ENCODE data around the gene PIM3. TPM values are rescaled to one million over a fixed set of nuclear protein-coding genes. Genes with fewer than 3 reads are reported as not detected.

Gene PIM3
- total RNA-seq, 4 donors from 2014 or later, result 98.3 to 138 (median 119) TPM

- TF ChIP-seq CTCF (IDR thresholded peaks at IDR 0.05) (no peak), EP300 (IDR thresholded peaks at IDR 0.05) (no peak)
- Histone ChIP-seq H3K4me1 (peaks cover 0 to 8% (median 4%) of the 10 kb centered on the region in 4 donors), H3K9me3 (no peaks in the 10 kb centered on the region), H3K4me3 (no peak overlapping the region), H3K36me3 (no peaks in the 10 kb centered on the region), H3K27me3 (peaks cover 0 to 48% of the 10 kb centered on the region in 2 donors), H3K27ac (no peak overlapping the region)
- no peak for DNase-seq (ENCODE audit: low spot score in 2 of 2)
- 69 to 80% methylated on average over 3 of the region's 3 CpGs for WGBS, 2 donors
These were observed 46.5 kb downstream of the PIM3 start for GRCh38 chr22:50007057-50007511.

- H3K4me3 ChIP-seq, result no peak overlapping the region
- TF ChIP-seq CTCF (IDR thresholded peaks at IDR 0.05) (no peak), POLR2A (IDR thresholded peaks at IDR 0.05) (no peak), EP300 (IDR thresholded peaks at IDR 0.05) (no peak)
- 73 to 78% methylated on average over 19 to 24 of the region's 24 CpGs for WGBS, 2 donors
- no peaks in the 10 kb centered on the region for H3K9me3 ChIP-seq
- DNase-seq (ENCODE audit: low spot score in 2 of 2), result no peak
- no peaks in the 10 kb centered on the region for H3K36me3 ChIP-seq
- H3K27ac ChIP-seq, result no peak overlapping the region
- H3K27me3 ChIP-seq, result peaks cover 0 to 52% of the 10 kb centered on the region in 2 donors
- H3K4me1 ChIP-seq, result peaks cover 0 to 8% (median 4%) of the 10 kb centered on the region in 4 donors
These were observed 47.8 kb downstream of the PIM3 start for GRCh38 chr22:50008151-50009040.

GRCh38 chr22:50009251-50009650 lies 48.7 kb downstream of the PIM3 start:
- Histone ChIP-seq H3K36me3 (no peaks in the 10 kb centered on the region), H3K9me3 (no peaks in the 10 kb centered on the region), H3K27me3 (peaks cover 0 to 61% of the 10 kb centered on the region in 2 donors), H3K27ac (no peak overlapping the region), H3K4me1 (peaks cover 0 to 10% (median 4%) of the 10 kb centered on the region in 4 donors), H3K4me3 (no peak overlapping the region)
- DNase-seq (ENCODE audit: low spot score in 2 of 2), result no peak
- 77 to 83% methylated on average over 15 to 16 of the region's 16 CpGs for WGBS, 2 donors
- no peak for TF ChIP-seq POLR2A (IDR thresholded peaks at IDR 0.05)
- no peak for TF ChIP-seq EP300 (IDR thresholded peaks at IDR 0.05)
- no peak for TF ChIP-seq CTCF (IDR thresholded peaks at IDR 0.05)

- H3K9me3 ChIP-seq, result no peaks in the 10 kb centered on the region
- peaks cover 0 to 17% (median 8%) of the 10 kb centered on the region in 4 donors for H3K4me1 ChIP-seq
- H3K36me3 ChIP-seq, result no peaks in the 10 kb centered on the region
- 52 to 62% methylated on average over 22 to 41 of the region's 46 CpGs for WGBS, 2 donors
- peaks cover 0 to 68% of the 10 kb centered on the region in 2 donors for H3K27me3 ChIP-seq
- no peak for TF ChIP-seq EP300 (IDR thresholded peaks at IDR 0.05)
- no peak for DNase-seq (ENCODE audit: low spot score in 2 of 2)
- peak overlapping the region in 1 of 4 donors; percentile 12 for H3K4me3 ChIP-seq
- H3K27ac ChIP-seq, result no peak overlapping the region
These were observed 49.4 kb downstream of the PIM3 start for GRCh38 chr22:50009765-50010675.

GRCh38 chr22:50010676-50011446 lies 50.3 kb downstream of the PIM3 start:
- no peak for DNase-seq (ENCODE audit: low spot score in 2 of 2)
- Histone ChIP-seq H3K9me3 (no peaks in the 10 kb centered on the region), H3K27ac (no peak overlapping the region), H3K27me3 (peaks cover 0 to 76% of the 10 kb centered on the region in 2 donors), H3K4me3 (peak overlapping the region in 1 of 4 donors; percentile 12), H3K36me3 (no peaks in the 10 kb centered on the region), H3K4me1 (peaks cover 0 to 20% (median 8%) of the 10 kb centered on the region in 4 donors)
- no peak for TF ChIP-seq CTCF (IDR thresholded peaks at IDR 0.05)
- TF ChIP-seq EP300 (IDR thresholded peaks at IDR 0.05), result no peak
- no peak for TF ChIP-seq POLR2A (IDR thresholded peaks at IDR 0.05)
- 3 to 5% methylated on average over 30 to 43 of the region's 61 CpGs for WGBS, 2 donors
